ENCODE data around the gene ZNF541.

GRCh38 chr19:47614021-47614295, 41.0 kb upstream of the ZNF541 start:
- TF ChIP-seq CTCF (IDR thresholded peaks at IDR 0.05 in 8 of 11, conservative IDR thresholded peaks at IDR 0.05 in 3 of 11) (no peak), POLR2A (IDR thresholded peaks at IDR 0.05) (no peak), POLR2AphosphoS5 (IDR thresholded peaks at IDR 0.05) (no peak)
